WERI-Rb-1 (cell line): ENCODE measurements around the gene ATXN1.

Experiments
- DNase-seq: peaks from one replicate; pipeline ENCODE4 v3.0.0-alpha.2; 2020
- H3K27ac ChIP-seq: fragments of 250-450 bp; sonication (Bioruptor Pico); 2 replicates; pipeline ENCODE4 v1.5.1; 2020; ENCODE audit warnings: mild to moderate bottlenecking, moderate library complexity
- H3K27me3 ChIP-seq: fragments of 250-450 bp; sonication (Bioruptor Pico); 2 replicates; pipeline ENCODE4 v1.5.1; 2021; ENCODE audit warnings: mild to moderate bottlenecking, low read depth, moderate library complexity; ENCODE audit not compliant: insufficient read depth, severe bottlenecking
- H3K36me3 ChIP-seq: fragments of 250-450 bp; sonication (Bioruptor Pico); 2 replicates; pipeline ENCODE4 v1.5.1; 2020; ENCODE audit warnings: mild to moderate bottlenecking, moderate library complexity
- H3K4me3 ChIP-seq: 2 replicates; pipeline ENCODE4 v1.5.1; 2011; ENCODE audit warnings: low read depth, mild to moderate bottlenecking, control low read depth, low read length
- H3K9me3 ChIP-seq: fragments of 250-450 bp; sonication (Bioruptor Pico); 2 replicates; pipeline ENCODE4 v1.5.1; 2021; ENCODE audit warnings: mild to moderate bottlenecking, moderate library complexity; ENCODE audit not compliant: severe bottlenecking
- TF ChIP-seq, protein P1 (sequence below): IDR thresholded peaks from 2 replicates; pipeline ENCODE4 v1.5.1; 2011; ENCODE audit warnings: low read depth, mild to moderate bottlenecking, control low read depth, inconsistent platforms, low read length

The ATXN1 gene

DNA sequence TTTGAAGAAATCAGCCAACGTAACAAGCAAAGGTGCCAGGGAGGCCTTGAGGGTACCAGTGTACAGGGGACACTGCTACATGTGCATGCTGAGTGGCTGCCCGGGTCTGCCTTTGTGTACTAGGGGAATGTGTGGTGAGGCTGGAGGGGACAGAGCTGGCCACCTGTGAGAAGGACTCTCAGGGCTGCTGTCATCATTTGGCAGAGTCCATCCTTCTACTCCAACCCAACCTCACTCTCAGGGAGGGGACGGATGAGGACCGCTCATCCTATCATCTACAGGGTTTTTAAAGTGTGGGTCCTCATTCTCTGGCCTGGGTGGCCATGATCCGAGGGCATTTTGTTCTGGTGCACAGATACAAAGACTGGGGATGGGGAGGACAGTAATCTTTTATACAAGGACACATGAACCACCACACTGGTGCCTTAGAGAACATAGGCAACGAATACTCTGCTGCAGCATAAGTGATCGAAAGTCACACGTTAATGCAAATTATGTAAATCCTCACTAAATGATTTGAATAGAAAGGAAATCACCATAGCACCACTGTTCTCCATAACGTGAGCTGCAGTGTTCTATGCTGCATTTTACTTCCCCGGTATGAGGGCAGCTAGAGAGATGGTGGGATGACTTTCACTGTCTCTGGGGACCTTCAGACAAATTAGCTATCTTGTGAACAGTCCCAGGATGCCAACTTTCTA, 341.5 kb downstream of the ATXN1 start:
- no peaks in the 10 kb centered on the region for H3K9me3 ChIP-seq
- no peaks in the 10 kb centered on the region for H3K27me3 ChIP-seq
- no peak overlapping the region for H3K4me3 ChIP-seq
- H3K36me3 ChIP-seq = no peaks in the 10 kb centered on the region
- TF ChIP-seq, protein P1, sequence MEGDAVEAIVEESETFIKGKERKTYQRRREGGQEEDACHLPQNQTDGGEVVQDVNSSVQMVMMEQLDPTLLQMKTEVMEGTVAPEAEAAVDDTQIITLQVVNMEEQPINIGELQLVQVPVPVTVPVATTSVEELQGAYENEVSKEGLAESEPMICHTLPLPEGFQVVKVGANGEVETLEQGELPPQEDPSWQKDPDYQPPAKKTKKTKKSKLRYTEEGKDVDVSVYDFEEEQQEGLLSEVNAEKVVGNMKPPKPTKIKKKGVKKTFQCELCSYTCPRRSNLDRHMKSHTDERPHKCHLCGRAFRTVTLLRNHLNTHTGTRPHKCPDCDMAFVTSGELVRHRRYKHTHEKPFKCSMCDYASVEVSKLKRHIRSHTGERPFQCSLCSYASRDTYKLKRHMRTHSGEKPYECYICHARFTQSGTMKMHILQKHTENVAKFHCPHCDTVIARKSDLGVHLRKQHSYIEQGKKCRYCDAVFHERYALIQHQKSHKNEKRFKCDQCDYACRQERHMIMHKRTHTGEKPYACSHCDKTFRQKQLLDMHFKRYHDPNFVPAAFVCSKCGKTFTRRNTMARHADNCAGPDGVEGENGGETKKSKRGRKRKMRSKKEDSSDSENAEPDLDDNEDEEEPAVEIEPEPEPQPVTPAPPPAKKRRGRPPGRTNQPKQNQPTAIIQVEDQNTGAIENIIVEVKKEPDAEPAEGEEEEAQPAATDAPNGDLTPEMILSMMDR = no peak
- H3K27ac ChIP-seq = no peak overlapping the region
- DNase-seq = no peak

DNA sequence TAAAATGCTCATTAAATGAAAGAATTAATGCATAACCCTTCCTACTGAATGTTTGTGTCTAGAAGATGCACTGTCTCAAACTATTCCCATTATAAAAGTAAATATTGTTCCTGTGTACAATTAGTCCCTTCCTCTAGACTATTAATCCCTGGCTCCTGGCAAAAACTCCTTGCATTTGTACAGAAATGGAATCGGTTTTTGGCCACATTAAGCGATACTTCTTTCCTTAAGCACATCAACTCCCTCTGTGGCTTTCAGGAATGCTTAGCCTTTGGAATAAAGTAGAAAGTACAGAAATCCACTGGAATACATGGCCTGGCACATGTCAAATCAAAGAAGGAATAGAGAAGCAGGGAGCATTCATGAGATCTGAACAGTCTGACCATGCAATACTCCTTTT, 343.1 kb downstream of the ATXN1 start:
- no peak for DNase-seq
- TF ChIP-seq, protein P1 = no peak
- no peak overlapping the region for H3K4me3 ChIP-seq
- H3K27ac ChIP-seq = no peak overlapping the region
- H3K36me3 ChIP-seq = no peaks in the 10 kb centered on the region
- no peaks in the 10 kb centered on the region for H3K27me3 ChIP-seq
- H3K9me3 ChIP-seq = no peaks in the 10 kb centered on the region

DNA sequence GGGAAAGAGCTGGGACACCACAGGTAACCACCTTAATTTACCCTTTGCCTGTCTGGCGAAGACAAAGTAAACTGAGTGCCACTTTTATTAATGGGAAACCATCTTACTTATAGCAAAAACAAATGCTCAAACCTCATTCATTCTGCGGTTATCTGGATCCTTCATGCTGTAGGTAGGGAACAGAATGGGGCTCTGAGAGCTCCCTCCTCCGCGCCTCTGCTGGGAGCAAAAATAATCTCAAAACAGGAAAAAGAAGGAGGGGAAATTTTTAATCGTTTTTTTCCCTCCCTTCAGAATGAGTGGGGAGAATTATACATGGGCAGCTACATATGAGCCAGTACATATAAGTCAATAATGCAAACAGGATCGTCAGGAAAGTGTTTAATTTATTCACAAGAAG, 345.6 kb downstream of the ATXN1 start:
- H3K27me3 ChIP-seq = no peaks in the 10 kb centered on the region
- no peak for DNase-seq
- no peak overlapping the region for H3K27ac ChIP-seq
- no peak overlapping the region for H3K4me3 ChIP-seq
- H3K36me3 ChIP-seq = no peaks in the 10 kb centered on the region
- H3K9me3 ChIP-seq = no peaks in the 10 kb centered on the region
- TF ChIP-seq, protein P1 = no peak

DNA sequence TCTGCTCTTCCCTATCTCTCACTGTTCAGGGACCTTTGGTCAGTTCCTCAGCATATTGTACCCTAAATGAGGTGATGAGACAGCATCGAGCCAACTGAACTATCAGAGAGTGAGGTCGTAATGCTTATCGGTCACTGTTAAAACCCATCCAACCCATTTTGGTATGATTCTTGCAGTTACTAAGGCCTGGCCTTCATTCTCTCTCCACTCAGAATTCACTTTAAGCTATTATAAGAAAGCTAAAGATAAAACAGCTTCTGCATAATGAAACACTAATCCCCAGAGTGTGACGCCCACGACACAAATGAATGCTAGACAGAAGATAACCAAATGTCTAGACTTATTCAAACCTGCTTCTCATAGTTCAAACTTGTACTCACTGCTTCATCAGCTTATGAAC, 347.1 kb downstream of the ATXN1 start:
- H3K27me3 ChIP-seq = no peaks in the 10 kb centered on the region
- TF ChIP-seq, protein P1 = no peak
- no peak overlapping the region for H3K4me3 ChIP-seq
- DNase-seq = no peak
- no peak overlapping the region for H3K27ac ChIP-seq
- H3K36me3 ChIP-seq = no peaks in the 10 kb centered on the region
- H3K9me3 ChIP-seq = no peaks in the 10 kb centered on the region

DNA sequence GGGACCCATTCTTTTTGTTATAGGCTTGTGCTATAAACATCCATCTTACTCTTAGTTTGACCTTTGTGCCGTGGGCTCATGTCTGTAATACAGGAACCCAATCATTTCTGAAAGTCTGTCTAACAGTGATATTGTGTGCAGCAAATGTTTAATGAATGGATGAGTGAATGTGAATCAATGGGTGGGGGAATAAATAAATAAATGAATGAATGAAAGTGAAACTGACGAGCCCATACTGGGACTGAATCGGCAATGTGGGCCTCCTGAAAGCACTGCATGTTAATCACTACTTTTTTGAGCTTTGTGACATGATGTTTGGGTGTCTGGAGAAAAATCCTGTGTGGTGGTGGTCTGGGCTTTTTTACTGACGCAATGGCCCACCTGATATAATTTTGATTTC, 347.9 kb downstream of the ATXN1 start:
- no peaks in the 10 kb centered on the region for H3K36me3 ChIP-seq
- no peak for DNase-seq
- H3K9me3 ChIP-seq = no peaks in the 10 kb centered on the region
- no peak overlapping the region for H3K27ac ChIP-seq
- TF ChIP-seq, protein P1 = no peak
- H3K27me3 ChIP-seq = no peaks in the 10 kb centered on the region
- H3K4me3 ChIP-seq = no peak overlapping the region

DNA sequence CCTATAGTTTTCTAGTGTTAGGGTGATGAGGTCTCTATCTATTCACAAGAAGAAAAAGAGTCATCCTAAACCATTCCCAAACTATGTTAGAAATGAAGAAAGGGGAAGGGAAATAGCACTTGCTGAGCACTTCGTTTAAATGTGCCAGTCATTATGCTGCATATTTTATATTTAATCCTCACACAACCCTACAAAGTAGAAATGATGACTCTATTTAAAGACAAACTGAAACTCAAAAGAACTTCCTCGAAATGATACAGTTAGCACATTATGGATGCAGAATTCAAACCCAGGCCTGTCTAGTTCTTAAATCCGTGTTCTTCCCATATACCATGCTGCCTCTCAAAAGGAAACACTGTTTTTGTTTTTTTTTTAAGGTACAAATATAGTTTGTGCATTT, 348.3 kb downstream of the ATXN1 start:
- Histone ChIP-seq H3K36me3 (no peaks in the 10 kb centered on the region), H3K4me3 (no peak overlapping the region), H3K27ac (no peak overlapping the region), H3K27me3 (no peaks in the 10 kb centered on the region), H3K9me3 (no peaks in the 10 kb centered on the region)
- no peak for DNase-seq
- TF ChIP-seq, protein P1 = no peak
